Heart left ventricle (tissue), 16 donors: ENCODE measurements around the gene LRPAP1. TPM values are rescaled to one million over a fixed set of nuclear protein-coding genes. Genes with fewer than 3 reads are reported as not detected.
A peak's percentile ranks its signal among the peaks of the same experiment; 100 is the strongest.
"Not testable (repeated sequence)": the region's sequence is repeated elsewhere in the genome, so short reads cannot be mapped to it uniquely, and the experiment has no call there.

ENCODE experiments used
- ATAC-seq, 4 donors: fragments of 200-7000 bp; cut with Tn5 transposase; one replicate each; pipeline ENCODE4 v1.9.1; 2020 to 2022; ENCODE audit warnings: moderate library complexity in 4 of 4, mild to moderate bottlenecking in 3 of 4, moderate number of reproducible peaks in 1 of 4
- DNase-seq, 5 donors: peaks; one replicate each; pipeline ENCODE4 v3.0.0-alpha.2; 2020
- H3K27ac ChIP-seq, 12 donors: fragments of 200-600 bp; sonication (generic) in 4 of 12; one replicate each; pipeline versions ENCODE4 v1.5.0 to v1.8.0; 2016 to 2022; ENCODE audit warnings: mild to moderate bottlenecking in 2 of 12
- H3K27me3 ChIP-seq, 9 donors: fragments of 200-600 bp; sonication (generic) in 2 of 9; one replicate each; pipeline versions ENCODE4 v1.5.1 to v1.8.0; 2016 to 2022; ENCODE audit warnings: mild to moderate bottlenecking in 3 of 9
- H3K36me3 ChIP-seq, 9 donors: fragments of 200-600 bp; sonication (generic) in 2 of 9; one replicate each; pipeline versions ENCODE4 v1.5.0 to v1.8.0; 2018 to 2022; ENCODE audit warnings: mild to moderate bottlenecking in 2 of 9
- H3K4me1 ChIP-seq, 12 donors: fragments of 200-600 bp; sonication (generic) in 4 of 12; one replicate each; pipeline versions ENCODE4 v1.5.0 to v1.8.0; 2016 to 2022; ENCODE audit warnings: mild to moderate bottlenecking in 3 of 12
- H3K4me3 ChIP-seq, 12 donors: fragments of 200-600 bp; sonication (generic) in 4 of 12; one replicate each; pipeline versions ENCODE4 v1.5.0 to v1.8.0; 2017 to 2022; ENCODE audit warnings: mild to moderate bottlenecking in 9 of 12, moderate library complexity in 4 of 12
- H3K9me3 ChIP-seq, 12 donors: fragments of 200-600 bp; sonication (generic) in 4 of 12; one replicate each; pipeline versions ENCODE4 v1.5.0 to v1.8.0; 2016 to 2022; ENCODE audit warnings: mild to moderate bottlenecking in 1 of 12
- POLR2A ChIP-seq, 2 donors: fragments of 450-650 bp; IDR thresholded peaks; one replicate each; pipeline ENCODE4 v1.6.1; 2017; ENCODE audit warnings: antibody characterized with exemption in 2 of 2, mild to moderate bottlenecking in 2 of 2, moderate library complexity in 2 of 2
- WGBS, 4 donors: extraction: QIAGEN DNeasy Blood & Tissue Kit in 2 of 4; methylation state at CpG; one replicate each; pipeline versions ENCODE4 v1.1.5 to v1.1.7; 2013 to 2018; 5-methylcytosine and 5-hydroxymethylcytosine counted together
- intact Hi-C, 10 donors: fragments of 100-400 bp; cut with DNase I; formaldehyde crosslinking; loops; one replicate each; pipeline versions ENCODE4 v1.11.1 to v1.14.2; 2022
- polyA plus RNA-seq, 2 donors: library from polyadenylated mRNA; stranded (reverse); fragments of 200-250 nt; gene quantifications; one replicate each; pipeline ENCODE4 v1.2.3, GENCODE V29; 2013
- total RNA-seq, 9 donors: library from RNA; depleted of rRNA in 2 of 9; stranded (reverse); fragments of >200 nt in 2 of 9; fragmentation: NEBNext Ultra II Directional in 3 of 9; extraction: Animal tissue kit (Norgen Biotek cat#: 25700) in 3 of 9; gene quantifications; one replicate each; pipeline versions ENCODE4 v1.1.0 to v1.2.4, GENCODE V29; 2016 to 2023
- TF ChIP-seq, protein P1 (sequence below), 12 donors: fragments of 200-600 bp; sonication (generic) in 4 of 12; IDR thresholded peaks; one replicate each; pipeline versions ENCODE4 v1.5.0 to v1.8.0; 2018 to 2022; ENCODE audit warnings: antibody characterized with exemption in 12 of 12, mild to moderate bottlenecking in 5 of 12
- donor health status: ischemic (EF 13 %, LVEDD 7.1; RV severe dilation, severe dysfunction).
- donor health status: healthy with polysubstance abuse.
- donor health status: DM: no; HTN: yes; CAD: no.
- donor health status: DM: no; HTN: no; CAD: no.
- donor health status: ischemic (EF 25% LVEDD 6.9; RV normal size, moderate dysfunction).
- donor health status: ischemic (EF 25% LVEDD 5.7; RV mildly dilated, moderate dysfunction).
- donor health status: healthy.
- donor health status: DM: yes; HTN: yes; CAD: no.
- donor health status: ischemic (EF 35%, LVEDD 5.7; RV mildly dilated, moderate dysfunction).
- donor health status: nonischemic (EF 11% LVEDD 7.7; RV severe dilation, severe dysfunction).
- donor health status: DM: yes; HTN: yes; CAD: no.
- donor health status: PGD.
- donor health status: ischemic (EF 29% LVEDD 5.4; RV normal size, mild dysfunction).
- donor health status: nonischemic (EF 23%, LVEDD 6.1; RV moderate dilation, normal function).

LRPAP1 gene
- total and polyA plus RNA-seq, 11 donors = 105 to 389 (median 283) TPM

DNA sequence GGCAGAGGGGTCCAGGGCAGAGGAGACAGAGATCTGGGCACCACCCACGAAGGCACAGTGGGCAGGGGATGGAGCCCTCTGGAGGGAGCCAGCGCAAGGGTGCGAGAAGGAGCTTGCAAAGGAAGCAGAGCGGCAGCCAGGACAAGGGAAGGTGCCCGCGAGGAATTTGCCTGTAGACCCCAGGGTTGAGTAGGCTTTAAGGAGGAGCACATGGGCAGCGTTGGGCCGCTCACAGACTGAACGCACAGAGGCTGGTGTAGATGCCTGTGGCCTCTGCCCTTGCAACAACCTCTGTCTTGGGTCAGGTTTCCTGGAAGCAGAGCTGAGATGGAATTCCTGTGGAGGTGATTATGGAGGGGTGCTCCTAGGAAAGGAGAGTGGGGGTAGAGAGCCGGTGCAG, 3.6 kb upstream of the LRPAP1 start:
- intact Hi-C loops, H3K4me3 ChIP-seq, H3K9me3 ChIP-seq, ATAC-seq, H3K36me3 ChIP-seq, H3K27ac ChIP-seq, H3K27me3 ChIP-seq: not testable (repeated sequence)
- H3K4me1 ChIP-seq = peaks cover 0 to 18% (median 12%) of the 10 kb centered on the region in 12 donors
- 82 to 89% (median 85%) methylated on average over 10 of the region's 10 CpGs for WGBS, 4 donors
- DNase-seq = peak in 1 of 5 donors; percentile 2

DNA sequence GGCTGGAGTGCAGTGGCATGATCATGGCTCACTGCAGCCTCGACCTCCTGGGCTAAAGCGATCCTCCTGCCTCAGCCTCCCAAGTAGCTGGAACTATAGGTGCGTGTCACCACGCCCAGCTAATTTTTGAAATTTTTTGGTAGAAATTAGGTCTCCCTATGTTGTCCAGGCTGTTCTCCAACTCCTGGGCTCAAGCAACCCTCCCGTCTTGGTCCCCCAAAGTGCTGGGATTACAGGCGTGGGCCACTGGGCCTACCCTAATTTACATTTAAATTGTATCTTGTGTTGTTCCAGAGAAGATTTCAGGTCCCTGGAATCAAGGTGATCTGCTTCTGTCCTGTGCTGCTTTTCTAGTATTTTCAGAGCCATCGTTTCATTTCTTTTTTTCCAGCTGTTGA, 1.2 kb upstream of the LRPAP1 start:
- intact Hi-C loops = no loop called here
- Histone ChIP-seq H3K4me1 (peaks cover 0 to 39% (median 23%) of the 10 kb centered on the region in 12 donors), H3K27me3 (no peaks in the 10 kb centered on the region), H3K4me3 (no peak overlapping the region), H3K27ac (no peak overlapping the region), H3K36me3 (peaks cover 0 to 11% (median 5%) of the 10 kb centered on the region in 9 donors), H3K9me3 (no peaks in the 10 kb centered on the region)
- TF ChIP-seq, protein P1, sequence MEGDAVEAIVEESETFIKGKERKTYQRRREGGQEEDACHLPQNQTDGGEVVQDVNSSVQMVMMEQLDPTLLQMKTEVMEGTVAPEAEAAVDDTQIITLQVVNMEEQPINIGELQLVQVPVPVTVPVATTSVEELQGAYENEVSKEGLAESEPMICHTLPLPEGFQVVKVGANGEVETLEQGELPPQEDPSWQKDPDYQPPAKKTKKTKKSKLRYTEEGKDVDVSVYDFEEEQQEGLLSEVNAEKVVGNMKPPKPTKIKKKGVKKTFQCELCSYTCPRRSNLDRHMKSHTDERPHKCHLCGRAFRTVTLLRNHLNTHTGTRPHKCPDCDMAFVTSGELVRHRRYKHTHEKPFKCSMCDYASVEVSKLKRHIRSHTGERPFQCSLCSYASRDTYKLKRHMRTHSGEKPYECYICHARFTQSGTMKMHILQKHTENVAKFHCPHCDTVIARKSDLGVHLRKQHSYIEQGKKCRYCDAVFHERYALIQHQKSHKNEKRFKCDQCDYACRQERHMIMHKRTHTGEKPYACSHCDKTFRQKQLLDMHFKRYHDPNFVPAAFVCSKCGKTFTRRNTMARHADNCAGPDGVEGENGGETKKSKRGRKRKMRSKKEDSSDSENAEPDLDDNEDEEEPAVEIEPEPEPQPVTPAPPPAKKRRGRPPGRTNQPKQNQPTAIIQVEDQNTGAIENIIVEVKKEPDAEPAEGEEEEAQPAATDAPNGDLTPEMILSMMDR (IDR thresholded peaks at IDR 0.05) = no peak
- no peak for TF ChIP-seq POLR2A (IDR thresholded peaks at IDR 0.05)
- ATAC-seq (no peak), DNase-seq (no peak)
- WGBS, 4 donors = 94 to 97% (median 96%) methylated on average over 4 to 7 of the region's 7 CpGs

DNA sequence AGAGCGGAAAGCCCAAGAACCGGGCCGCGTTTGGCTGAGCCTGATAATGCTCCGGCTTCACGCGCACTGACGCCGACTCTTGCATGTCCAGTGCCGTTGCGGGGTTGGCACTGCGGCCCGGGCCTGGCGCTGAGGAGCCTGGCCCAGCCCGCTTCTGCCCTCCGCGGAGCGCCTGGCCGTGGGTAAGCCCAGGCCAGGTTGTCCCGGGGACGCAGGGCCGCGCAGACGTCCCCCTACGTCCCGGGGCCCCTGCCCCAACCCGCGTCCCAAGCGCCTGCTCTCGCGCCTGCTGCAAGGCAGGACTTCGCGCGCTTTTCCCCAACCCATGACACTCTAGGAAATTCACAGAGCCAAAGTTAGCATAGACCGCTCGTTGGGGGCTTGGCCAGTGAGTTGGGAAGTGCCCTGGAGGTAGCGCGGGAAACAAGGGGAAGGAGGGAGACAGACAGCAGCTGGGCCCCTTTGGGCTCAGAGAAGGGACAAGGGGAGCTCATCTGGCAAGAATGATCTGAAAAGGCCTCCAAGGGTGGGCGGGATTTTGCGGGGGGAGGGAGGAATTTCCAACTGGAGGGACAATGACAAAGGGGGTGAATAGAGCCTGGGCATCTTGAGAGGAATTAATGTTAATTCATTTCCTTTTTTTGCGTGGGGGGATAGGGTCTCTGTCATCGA, 665 bp upstream of the LRPAP1 start:
- H3K27me3 ChIP-seq = no peaks in the 10 kb centered on the region
- intact Hi-C loops = loop anchor here in 1 of 10 donors (1.0 kb wide), 1 partner anchor 49 kb away; no protein-coding TSS in a partner anchor
- H3K4me3 ChIP-seq = peak overlapping the region; percentile 66 to 97 (median 86)
- peak; percentile 32 to 66 (median 62) for ATAC-seq
- peak overlapping the region in 7 of 12 donors; percentile 4 to 84 (median 64) for H3K27ac ChIP-seq
- 10 to 13% (median 11%) methylated on average over 28 to 42 of the region's 42 CpGs for WGBS, 4 donors
- H3K4me1 ChIP-seq = peaks cover 0 to 39% (median 23%) of the 10 kb centered on the region in 12 donors
- peak in 1 of 5 donors; percentile 27 for DNase-seq
- peaks cover 0 to 17% (median 9%) of the 10 kb centered on the region in 9 donors for H3K36me3 ChIP-seq
- no peak for TF ChIP-seq POLR2A (IDR thresholded peaks at IDR 0.05)
- TF ChIP-seq, protein P1 (IDR thresholded peaks at IDR 0.05) = no peak
- H3K9me3 ChIP-seq = no peaks in the 10 kb centered on the region

DNA sequence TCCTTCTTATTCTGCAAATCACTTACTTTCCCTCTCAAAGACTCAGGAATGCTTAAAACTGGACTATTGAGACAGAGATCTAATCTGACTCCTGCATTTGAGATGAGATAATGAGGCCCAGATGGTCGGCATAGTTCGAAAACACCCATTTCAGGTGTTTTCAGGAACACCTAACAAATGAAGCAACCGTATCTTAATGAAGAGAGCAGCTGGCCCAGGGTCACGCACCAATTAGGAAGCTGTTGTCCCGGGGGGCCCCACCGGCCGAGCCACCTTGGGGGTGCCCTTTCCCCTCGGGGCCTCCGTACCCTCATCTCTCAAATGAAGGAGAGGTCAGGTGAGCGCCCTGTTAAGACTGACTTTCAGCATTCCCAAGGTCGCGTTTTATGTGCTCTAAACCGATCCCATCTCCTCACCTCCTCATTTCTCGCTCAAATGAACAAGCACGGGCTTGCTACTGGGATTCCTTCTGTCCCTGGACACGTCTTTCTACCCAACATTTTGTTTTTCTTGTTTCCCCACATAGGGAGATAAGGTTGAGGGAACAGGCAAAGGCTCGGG, 824 bp downstream of the LRPAP1 start:
- Histone ChIP-seq H3K4me1 (peaks cover 0 to 43% (median 23%) of the 10 kb centered on the region in 12 donors), H3K27me3 (no peaks in the 10 kb centered on the region), H3K4me3 (peak overlapping the region; percentile 66 to 97 (median 86)), H3K36me3 (peaks cover 0 to 18% (median 12%) of the 10 kb centered on the region in 9 donors), H3K9me3 (no peaks in the 10 kb centered on the region), H3K27ac (peak overlapping the region in 9 of 12 donors; percentile 64 to 84 (median 78))
- intact Hi-C loops = no loop called here
- WGBS, 4 donors = 11 to 17% (median 14%) methylated on average over 16 to 17 of the region's 17 CpGs
- TF ChIP-seq POLR2A (IDR thresholded peaks at IDR 0.05) = no peak
- TF ChIP-seq, protein P1 (IDR thresholded peaks at IDR 0.05) = no peak
- DNase-seq (peak in 1 of 5 donors; percentile 21), ATAC-seq (no peak)
